Activated CD4-positive, alpha-beta T cell treated with anti-CD3 and anti-CD28 coated beads, Interleukin-2, amount 10 ng/mL, durations not matched to agents 7 days and 5 days (primary cell): ENCODE results near the gene CCDC54. TPM values are rescaled to one million over a fixed set of nuclear protein-coding genes. Genes with fewer than 3 reads are reported as not detected.

ENCODE experiments used
- CTCF ChIA-PET: fragments of 350-600 bp; sonication (Branson Sonifier 250); formaldehyde crosslinking; loops from one replicate; lab custom pipeline; 2021; ENCODE audit warnings: antibody characterized with exemption; lab: Charles Lee
- POLR2A ChIA-PET: fragments of 350-600 bp; sonication (Branson Sonifier 250); formaldehyde crosslinking; loops from one replicate; lab custom pipeline; 2021; ENCODE audit warnings: antibody characterized with exemption; lab: Charles Lee
- DNase-seq: peaks from one replicate; pipeline ENCODE4 v3.0.0-alpha.2; 2020
- H3K27ac Mint-ChIP-seq: one replicate; pipeline ENCODE4 v1.8.0; 2021; ENCODE audit warnings: mild to moderate bottlenecking, moderate library complexity, mixed read lengths
- H3K27me3 Mint-ChIP-seq: one replicate; pipeline ENCODE4 v1.8.0; 2021; ENCODE audit warnings: mixed read lengths
- H3K36me3 Mint-ChIP-seq: one replicate; pipeline ENCODE4 v1.8.0; 2021; ENCODE audit warnings: low read depth, mixed read lengths
- H3K4me1 Mint-ChIP-seq: one replicate; pipeline ENCODE4 v1.8.0; 2021; ENCODE audit warnings: mixed read lengths
- H3K4me3 Mint-ChIP-seq: one replicate; pipeline ENCODE4 v1.8.0; 2021; ENCODE audit warnings: mild to moderate bottlenecking, moderate library complexity, mixed read lengths
- H3K9me3 Mint-ChIP-seq: one replicate; pipeline ENCODE4 v1.8.0; 2021; ENCODE audit warnings: mixed read lengths
- total RNA-seq, 2 experiments: library from RNA; stranded (reverse); gene quantifications; one replicate each; pipeline ENCODE4 v1.2.3, GENCODE V29; 2021

Gene CCDC54
- total RNA-seq, 2 experiments from 2014 or later: not detected

DNA sequence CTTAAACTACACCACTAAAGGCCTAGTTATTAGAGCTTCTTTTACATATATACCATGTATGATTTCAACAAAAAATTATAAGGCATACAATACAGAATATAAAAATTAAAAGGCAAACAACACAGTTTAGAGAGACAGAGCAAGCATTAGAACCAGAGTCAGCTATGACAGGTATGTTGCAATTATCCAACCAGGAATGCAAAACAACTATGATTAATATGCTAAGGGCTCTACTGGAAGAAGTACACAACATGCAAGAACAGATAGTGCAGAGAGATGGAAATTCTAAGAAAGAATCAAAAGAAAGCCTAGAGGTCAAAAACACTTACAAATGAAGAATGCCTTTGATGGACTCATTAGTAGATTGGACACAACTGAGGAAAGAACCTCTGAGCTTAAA lies 39.6 kb downstream of the CCDC54 start:
- H3K36me3 Mint-ChIP-seq: peaks cover 6% of the 10 kb centered on the region
- H3K27ac Mint-ChIP-seq: no peak overlapping the region
- peaks cover 10% of the 10 kb centered on the region for H3K27me3 Mint-ChIP-seq
- CTCF ChIA-PET: no interaction called here
- POLR2A ChIA-PET: no interaction called here
- peaks cover 11% of the 10 kb centered on the region for H3K9me3 Mint-ChIP-seq
- peaks cover 27% of the 10 kb centered on the region for H3K4me1 Mint-ChIP-seq
- no peak for DNase-seq
- no peak overlapping the region for H3K4me3 Mint-ChIP-seq

DNA sequence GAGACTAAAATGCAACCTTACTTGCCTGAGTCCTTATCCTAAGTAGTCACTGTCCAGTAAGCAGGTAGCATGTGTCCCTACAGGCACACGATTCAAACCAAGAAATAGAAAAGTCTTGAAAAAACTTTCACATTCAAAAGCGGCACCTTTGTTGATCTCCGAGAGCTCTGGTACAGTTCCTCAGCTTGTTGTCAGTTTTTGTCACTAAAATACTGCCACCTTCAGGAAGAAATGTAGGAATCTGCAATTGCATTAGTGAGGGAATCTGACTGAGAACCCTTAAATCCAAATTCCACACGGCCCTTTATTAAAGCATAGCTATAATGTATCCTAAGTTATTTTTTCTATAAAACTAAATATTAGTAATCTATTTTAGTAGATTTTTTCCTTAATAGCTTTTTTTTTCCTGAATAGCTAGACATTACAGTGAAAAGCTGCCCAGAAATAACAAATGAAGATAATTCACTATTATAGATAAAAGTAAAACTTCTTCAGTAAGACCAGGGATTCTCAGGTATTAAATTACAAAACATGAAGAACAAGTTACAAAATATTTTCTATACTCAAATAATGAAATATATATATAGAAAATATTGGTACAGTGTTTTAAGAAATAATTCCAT lies 44.0 kb downstream of the CCDC54 start:
- Mint-ChIP-seq H3K27ac (no peak overlapping the region), H3K36me3 (no peaks in the 10 kb centered on the region), H3K9me3 (no peaks in the 10 kb centered on the region), H3K27me3 (peaks cover 22% of the 10 kb centered on the region), H3K4me3 (no peak overlapping the region), H3K4me1 (peaks cover 3% of the 10 kb centered on the region)
- ChIA-PET POLR2A (interaction anchor here (0.6 kb wide), 1 partner anchor 10 kb away, joined by 3 read pairs; no protein-coding TSS in a partner anchor), CTCF (interaction anchor here (0.7 to 1.3 kb wide), 8 partner anchors 8 to 1792 kb away, joined by 3 to 9 read pairs (median 5); no protein-coding TSS in a partner anchor)
- DNase-seq: peak; percentile 45

DNA sequence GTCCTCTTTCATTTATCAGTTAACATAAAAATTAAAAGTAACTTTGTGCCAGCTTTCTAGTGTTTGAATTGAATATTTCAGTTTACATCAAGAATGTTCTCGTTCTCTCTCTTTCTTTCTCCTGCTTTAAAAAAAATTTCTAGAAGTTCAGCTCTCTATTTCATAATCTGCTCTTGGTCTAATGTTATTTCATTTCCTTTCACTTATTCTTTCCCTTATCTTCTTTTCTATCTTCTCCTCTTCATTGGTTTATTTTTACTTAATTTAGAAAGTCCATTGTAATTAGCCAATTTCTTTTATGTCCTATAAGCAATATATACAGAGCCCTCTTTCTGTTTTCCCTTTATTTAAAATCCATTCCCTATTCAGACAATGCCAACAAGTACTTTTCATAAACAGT lies 44.6 kb downstream of the CCDC54 start:
- H3K36me3 Mint-ChIP-seq: no peaks in the 10 kb centered on the region

DNA sequence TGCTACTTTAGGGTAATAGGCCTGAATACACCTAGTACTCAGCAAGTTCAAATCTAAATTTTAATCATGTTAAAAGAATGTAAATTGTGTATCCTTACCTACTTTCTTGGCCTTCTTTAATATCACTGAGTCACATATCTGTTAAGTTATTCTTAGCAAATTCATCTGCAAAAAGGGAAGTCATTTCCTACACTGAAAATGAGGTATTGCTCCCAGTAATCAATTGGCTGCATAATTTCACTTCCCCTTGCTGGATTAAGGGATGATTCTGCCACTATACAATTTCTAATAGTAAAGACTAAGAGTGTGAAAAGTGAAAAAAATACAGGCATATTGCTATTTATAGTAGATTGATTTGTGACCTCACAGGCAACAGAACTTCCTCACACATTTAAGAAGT lies 47.8 kb downstream of the CCDC54 start:
- ChIA-PET POLR2A (no interaction called here), CTCF (no interaction called here)
- Mint-ChIP-seq H3K9me3 (no peaks in the 10 kb centered on the region), H3K4me3 (no peak overlapping the region), H3K27me3 (peaks cover 42% of the 10 kb centered on the region), H3K36me3 (no peaks in the 10 kb centered on the region), H3K4me1 (peaks cover 7% of the 10 kb centered on the region), H3K27ac (no peak overlapping the region)
- no peak for DNase-seq

More for the DNA sequence above, 44.6 kb downstream of the CCDC54 start:
- Mint-ChIP-seq H3K27ac (no peak overlapping the region), H3K27me3 (peaks cover 24% of the 10 kb centered on the region), H3K4me3 (no peak overlapping the region), H3K9me3 (no peaks in the 10 kb centered on the region), H3K4me1 (peaks cover 3% of the 10 kb centered on the region)
- POLR2A ChIA-PET: no interaction called here
- CTCF ChIA-PET: interaction anchor here (0.9 to 1.2 kb wide), 4 partner anchors 10 to 186 kb away, joined by 3 to 9 read pairs (median 4); no protein-coding TSS in a partner anchor
- no peak for DNase-seq

DNA sequence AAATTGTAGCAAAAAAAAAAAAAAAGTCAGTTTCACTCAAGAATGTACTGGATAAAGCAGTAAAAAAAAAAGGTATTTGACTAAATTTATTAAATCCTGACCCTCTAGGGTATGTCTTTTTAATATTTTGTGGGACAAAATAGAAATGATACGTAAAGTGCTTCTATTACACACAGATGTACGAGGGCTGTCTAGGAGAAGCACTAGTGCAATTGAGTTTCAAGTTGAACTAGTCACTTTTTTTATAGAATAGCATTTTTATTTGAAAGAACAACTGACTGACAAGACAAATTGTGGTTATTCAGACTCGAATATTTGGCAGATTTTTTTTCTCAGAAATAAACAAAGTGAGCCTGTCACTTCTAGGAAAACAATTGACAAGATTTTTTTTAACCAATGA lies 49.0 kb downstream of the CCDC54 start:
- H3K4me3 Mint-ChIP-seq: no peak overlapping the region

More for the DNA sequence above, 49.0 kb downstream of the CCDC54 start:
- H3K27me3 Mint-ChIP-seq: peaks cover 46% of the 10 kb centered on the region
- POLR2A ChIA-PET: no interaction called here
- H3K9me3 Mint-ChIP-seq: no peaks in the 10 kb centered on the region
- H3K4me1 Mint-ChIP-seq: peaks cover 13% of the 10 kb centered on the region
- CTCF ChIA-PET: no interaction called here
- no peaks in the 10 kb centered on the region for H3K36me3 Mint-ChIP-seq
- no peak for DNase-seq
- no peak overlapping the region for H3K27ac Mint-ChIP-seq

Other genes starting within 250 kb of the CCDC54 start
- gene BBX, start 145.5 kb downstream of the CCDC54 start, total RNA-seq: 10 to 100 TPM; 35.0 to 45.4 TPM